ENCODE data around the gene NT5C1A. TPM values are rescaled to one million over a fixed set of nuclear protein-coding genes. Genes with fewer than 3 reads are reported as not detected.

NT5C1A gene
- total and polyA plus RNA-seq, 5 donors from 2014 or later, result 0.37 to 0.47 TPM; not detected in 3

- peaks cover 40% of the 10 kb centered on the region for H3K27me3 Mint-ChIP-seq
- H3K4me3 Mint-ChIP-seq, result no peak overlapping the region
These were observed 36.6 kb downstream of the NT5C1A start for GRCh38 chr1:39635205-39635870.

GRCh38 chr1:39633422-39633821 lies 38.5 kb downstream of the NT5C1A start:
- Histone ChIP-seq H3K27me3 (ENCODE audit: control insufficient read depth, insufficient read depth, low read length) (peaks cover 2% of the 10 kb centered on the region), H3K27ac (ENCODE audit: insufficient read depth, low read length, poor library complexity, severe bottlenecking) (no peak overlapping the region), H3K4me3 (ENCODE audit: low read depth, low read length) (no peak overlapping the region), H3K4me1 (ENCODE audit: control insufficient read depth, insufficient read depth, low read length, poor library complexity, severe bottlenecking) (no peaks in the 10 kb centered on the region), H3K36me3 (ENCODE audit: control insufficient read depth, insufficient read depth, low read length) (no peaks in the 10 kb centered on the region), H3K9me3 (ENCODE audit: control insufficient read depth in 2 of 2, low read length in 2 of 2) (no peaks in the 10 kb centered on the region)
- peak overlapping the region in 1 of 3 donors; percentile 53 for H3K27ac Mint-ChIP-seq
- peaks cover 39% of the 10 kb centered on the region for H3K27me3 Mint-ChIP-seq
- no peak for ATAC-seq (ENCODE audit: low read depth in 2 of 2)
- H3K36me3 Mint-ChIP-seq, result peaks cover 4% of the 10 kb centered on the region
- DNase-seq, result no peak
- H3K4me1 Mint-ChIP-seq, result peaks cover 0 to 16% (median 0%) of the 10 kb centered on the region in 4 donors
- H3K4me3 Mint-ChIP-seq, result no peak overlapping the region
- H3K9me3 Mint-ChIP-seq, result no peaks in the 10 kb centered on the region

More at GRCh38 chr1:39635205-39635870, 36.6 kb downstream of the NT5C1A start:
- no peaks in the 10 kb centered on the region for H3K36me3 ChIP-seq (ENCODE audit: control insufficient read depth, insufficient read depth, low read length)
- H3K9me3 ChIP-seq (ENCODE audit: control insufficient read depth in 2 of 2, low read length in 2 of 2), result no peaks in the 10 kb centered on the region
- H3K27ac ChIP-seq (ENCODE audit: insufficient read depth, low read length, poor library complexity, severe bottlenecking), result no peak overlapping the region
- peaks cover 8% of the 10 kb centered on the region for H3K4me1 ChIP-seq (ENCODE audit: control insufficient read depth, insufficient read depth, low read length, poor library complexity, severe bottlenecking)
- ATAC-seq (ENCODE audit: low read depth in 2 of 2) (no peak), DNase-seq (no peak)
- H3K4me3 ChIP-seq (ENCODE audit: low read depth, low read length), result no peak overlapping the region
- H3K36me3 Mint-ChIP-seq, result peaks cover 4% of the 10 kb centered on the region
- peaks cover 9% of the 10 kb centered on the region for H3K27me3 ChIP-seq (ENCODE audit: control insufficient read depth, insufficient read depth, low read length)
- H3K9me3 Mint-ChIP-seq, result no peaks in the 10 kb centered on the region
- no peak overlapping the region for H3K27ac Mint-ChIP-seq
- H3K4me1 Mint-ChIP-seq, result peaks cover 0 to 22% (median 0%) of the 10 kb centered on the region in 4 donors

DNA sequence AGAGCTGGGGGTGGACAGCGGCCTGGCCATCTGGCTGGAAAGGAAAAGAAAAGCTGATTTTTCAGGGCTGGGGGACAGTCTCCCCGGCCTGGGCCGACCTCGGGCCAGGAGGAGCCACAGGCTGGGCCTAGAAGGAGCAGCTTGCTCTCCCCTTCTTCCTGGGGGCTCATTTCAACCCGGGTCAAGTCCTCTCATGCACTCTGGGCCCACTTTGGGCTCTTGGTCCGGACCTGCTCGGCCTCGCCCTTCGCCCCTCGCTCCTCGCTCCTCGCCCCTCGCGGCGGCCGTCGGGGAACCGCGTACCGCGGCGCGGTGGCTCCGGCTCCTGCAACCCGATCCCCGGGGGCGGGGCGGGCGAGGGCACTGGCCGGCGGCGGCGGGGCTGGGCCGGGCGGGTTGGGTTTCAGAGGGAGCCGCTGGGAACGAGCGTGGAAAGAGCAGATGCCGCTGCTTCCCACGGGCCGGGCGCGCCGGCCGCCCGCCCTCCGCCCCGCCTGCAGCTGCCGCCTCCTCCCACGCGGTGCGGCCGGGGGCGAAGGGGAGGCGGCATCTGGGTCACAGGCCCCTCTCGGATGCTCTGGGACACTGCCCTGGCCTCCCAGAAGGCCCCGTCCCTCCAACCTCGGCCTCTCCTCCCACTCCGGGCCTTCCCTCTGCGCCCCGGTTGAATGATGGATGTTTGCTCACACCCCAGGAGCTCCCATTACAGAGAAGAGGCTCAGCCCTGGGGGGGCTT lies 39.1 kb downstream of the NT5C1A start:
- Mint-ChIP-seq H3K27me3 (peaks cover 33% of the 10 kb centered on the region), H3K4me3 (no peak overlapping the region), H3K9me3 (no peaks in the 10 kb centered on the region), H3K27ac (no peak overlapping the region), H3K4me1 (peaks cover 0 to 16% (median 0%) of the 10 kb centered on the region in 4 donors), H3K36me3 (peaks cover 4% of the 10 kb centered on the region)
- no peak for ATAC-seq (ENCODE audit: low read depth in 2 of 2)
- no peaks in the 10 kb centered on the region for H3K36me3 ChIP-seq (ENCODE audit: control insufficient read depth, insufficient read depth, low read length)
- DNase-seq, result no peak
- no peaks in the 10 kb centered on the region for H3K9me3 ChIP-seq (ENCODE audit: control insufficient read depth in 2 of 2, low read length in 2 of 2)
- no peak overlapping the region for H3K27ac ChIP-seq (ENCODE audit: insufficient read depth, low read length, poor library complexity, severe bottlenecking)
- H3K27me3 ChIP-seq (ENCODE audit: control insufficient read depth, insufficient read depth, low read length), result peaks cover 2% of the 10 kb centered on the region
- H3K4me3 ChIP-seq (ENCODE audit: low read depth, low read length), result no peak overlapping the region
- H3K4me1 ChIP-seq (ENCODE audit: control insufficient read depth, insufficient read depth, low read length, poor library complexity, severe bottlenecking), result no peaks in the 10 kb centered on the region

DNA sequence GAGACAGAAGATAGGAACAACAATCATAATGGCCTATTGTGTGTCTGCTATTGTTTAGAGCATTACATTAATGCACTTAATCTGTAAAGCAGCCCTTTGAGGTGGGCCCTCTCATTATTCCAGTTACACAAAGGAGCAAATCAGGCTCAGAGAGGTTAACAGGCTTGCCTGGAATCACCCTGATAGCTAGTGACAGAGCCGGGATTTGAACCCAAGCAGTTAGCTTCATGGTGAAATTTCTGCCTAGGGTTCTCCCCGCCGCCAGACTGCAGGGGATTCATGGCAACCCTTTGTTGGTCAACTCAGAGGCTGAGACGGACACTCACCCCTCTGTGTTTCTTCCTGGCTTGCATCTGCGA lies 39.6 kb downstream of the NT5C1A start:
- H3K36me3 ChIP-seq (ENCODE audit: control insufficient read depth, insufficient read depth, low read length), result no peaks in the 10 kb centered on the region
- DNase-seq, result no peak

DNA sequence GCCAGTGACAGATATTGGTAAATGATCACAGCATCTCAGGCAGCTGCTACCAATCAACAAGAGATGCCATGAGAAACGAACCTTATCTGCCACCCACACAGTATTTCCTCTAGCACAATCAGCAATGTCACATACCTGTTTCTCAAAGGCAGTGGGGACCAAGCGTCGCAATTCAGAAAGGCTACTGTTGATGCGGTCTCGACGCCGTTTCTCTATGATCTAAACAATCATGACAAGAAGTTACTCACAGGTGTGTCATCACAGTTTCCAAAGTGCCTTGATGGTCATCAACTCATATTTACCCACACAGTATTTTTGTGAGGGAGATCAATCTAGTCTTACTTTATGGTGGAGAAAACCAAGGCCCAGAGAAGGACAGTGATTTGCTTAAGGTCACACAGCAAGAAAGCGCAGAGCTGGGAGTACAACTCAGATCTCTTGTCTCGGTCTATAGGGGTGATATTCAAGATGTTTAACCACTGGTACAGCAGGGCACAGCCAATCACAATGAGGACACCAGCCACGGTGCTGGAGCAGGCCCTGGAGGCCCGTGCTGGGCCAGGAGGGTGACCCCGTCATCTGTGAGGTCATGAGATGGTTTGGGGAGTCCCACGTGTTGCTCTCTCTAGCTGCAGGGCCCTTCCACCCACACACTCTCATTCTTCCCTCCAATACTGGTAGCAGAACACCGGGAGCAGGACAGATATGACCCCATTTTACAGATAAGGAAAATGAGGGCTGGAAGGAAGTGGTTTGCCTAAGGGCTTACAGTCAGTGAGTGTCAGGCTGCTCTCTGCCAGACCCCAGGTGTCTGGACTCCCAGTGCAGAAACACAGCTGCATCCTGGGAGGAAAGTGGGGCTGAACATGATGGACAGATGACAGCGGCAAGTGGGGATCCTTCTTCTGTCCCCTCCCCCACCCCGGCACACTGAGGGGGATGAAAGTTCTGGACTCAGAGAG lies 40.3 kb downstream of the NT5C1A start:
- H3K9me3 Mint-ChIP-seq, result no peaks in the 10 kb centered on the region
- DNase-seq, result peak in 1 of 3 donors; percentile 10
- H3K27me3 Mint-ChIP-seq, result peaks cover 26% of the 10 kb centered on the region
- no peak overlapping the region for H3K27ac ChIP-seq (ENCODE audit: insufficient read depth, low read length, poor library complexity, severe bottlenecking)
- no peaks in the 10 kb centered on the region for H3K27me3 ChIP-seq (ENCODE audit: control insufficient read depth, insufficient read depth, low read length)
- H3K36me3 Mint-ChIP-seq, result peaks cover 4% of the 10 kb centered on the region
- ATAC-seq (ENCODE audit: low read depth in 2 of 2), result no peak
- no peaks in the 10 kb centered on the region for H3K4me1 ChIP-seq (ENCODE audit: control insufficient read depth, insufficient read depth, low read length, poor library complexity, severe bottlenecking)
- no peaks in the 10 kb centered on the region for H3K9me3 ChIP-seq (ENCODE audit: control insufficient read depth in 2 of 2, low read length in 2 of 2)
- H3K36me3 ChIP-seq (ENCODE audit: control insufficient read depth, insufficient read depth, low read length), result no peaks in the 10 kb centered on the region
- no peak overlapping the region for H3K4me3 ChIP-seq (ENCODE audit: low read depth, low read length)
- H3K4me1 Mint-ChIP-seq, result peaks cover 0 to 16% (median 0%) of the 10 kb centered on the region in 4 donors
- H3K27ac Mint-ChIP-seq, result no peak overlapping the region
- H3K4me3 Mint-ChIP-seq, result no peak overlapping the region

More for the DNA sequence above, 39.6 kb downstream of the NT5C1A start:
- Mint-ChIP-seq H3K4me3 (no peak overlapping the region), H3K9me3 (no peaks in the 10 kb centered on the region), H3K4me1 (peaks cover 0 to 16% (median 0%) of the 10 kb centered on the region in 4 donors), H3K27me3 (peaks cover 28% of the 10 kb centered on the region), H3K27ac (no peak overlapping the region), H3K36me3 (peaks cover 4% of the 10 kb centered on the region)
- ATAC-seq (ENCODE audit: low read depth in 2 of 2), result no peak
- no peaks in the 10 kb centered on the region for H3K9me3 ChIP-seq (ENCODE audit: control insufficient read depth in 2 of 2, low read length in 2 of 2)
- H3K4me1 ChIP-seq (ENCODE audit: control insufficient read depth, insufficient read depth, low read length, poor library complexity, severe bottlenecking), result no peaks in the 10 kb centered on the region
- H3K27ac ChIP-seq (ENCODE audit: insufficient read depth, low read length, poor library complexity, severe bottlenecking), result no peak overlapping the region
- no peak overlapping the region for H3K4me3 ChIP-seq (ENCODE audit: low read depth, low read length)
- H3K27me3 ChIP-seq (ENCODE audit: control insufficient read depth, insufficient read depth, low read length), result peaks cover 2% of the 10 kb centered on the region

GRCh38 chr1:39628807-39629350 lies 43.0 kb downstream of the NT5C1A start:
- Mint-ChIP-seq H3K27me3 (peaks cover 8% of the 10 kb centered on the region), H3K9me3 (no peaks in the 10 kb centered on the region), H3K4me1 (peaks cover 0 to 16% (median 0%) of the 10 kb centered on the region in 4 donors), H3K36me3 (no peaks in the 10 kb centered on the region), H3K4me3 (no peak overlapping the region), H3K27ac (no peak overlapping the region)
- DNase-seq, result no peak
- no peaks in the 10 kb centered on the region for H3K27me3 ChIP-seq (ENCODE audit: control insufficient read depth, insufficient read depth, low read length)
- ATAC-seq (ENCODE audit: low read depth in 2 of 2), result no peak
- H3K27ac ChIP-seq (ENCODE audit: insufficient read depth, low read length, poor library complexity, severe bottlenecking), result no peak overlapping the region
- H3K4me3 ChIP-seq (ENCODE audit: low read depth, low read length), result no peak overlapping the region
- no peaks in the 10 kb centered on the region for H3K9me3 ChIP-seq (ENCODE audit: control insufficient read depth in 2 of 2, low read length in 2 of 2)
- no peaks in the 10 kb centered on the region for H3K4me1 ChIP-seq (ENCODE audit: control insufficient read depth, insufficient read depth, low read length, poor library complexity, severe bottlenecking)
- H3K36me3 ChIP-seq (ENCODE audit: control insufficient read depth, insufficient read depth, low read length), result no peaks in the 10 kb centered on the region

DNA sequence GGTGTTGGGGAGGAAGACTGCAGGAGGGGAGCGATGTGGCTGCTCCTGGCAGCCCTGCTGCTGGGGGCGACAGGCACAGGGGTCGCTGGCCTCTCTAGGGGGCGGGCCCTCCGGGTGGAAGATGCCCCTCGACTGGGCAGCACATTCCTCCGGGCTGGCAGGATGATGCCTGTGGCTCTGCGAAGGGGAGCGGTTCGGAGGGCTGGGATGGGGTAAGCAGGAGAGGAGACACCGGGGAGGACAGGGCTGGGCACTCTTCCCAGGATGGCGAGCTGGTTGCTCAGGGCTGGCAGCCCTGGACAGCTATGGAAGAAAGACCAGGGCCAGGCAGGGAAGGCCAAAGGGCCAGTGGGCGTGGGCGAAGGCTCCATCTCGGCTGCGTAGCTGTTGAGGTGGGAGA lies 45.3 kb downstream of the NT5C1A start:
- Histone ChIP-seq H3K4me1 (ENCODE audit: control insufficient read depth, insufficient read depth, low read length, poor library complexity, severe bottlenecking) (no peaks in the 10 kb centered on the region), H3K27me3 (ENCODE audit: control insufficient read depth, insufficient read depth, low read length) (no peaks in the 10 kb centered on the region), H3K9me3 (ENCODE audit: control insufficient read depth in 2 of 2, low read length in 2 of 2) (no peaks in the 10 kb centered on the region), H3K36me3 (ENCODE audit: control insufficient read depth, insufficient read depth, low read length) (no peaks in the 10 kb centered on the region), H3K4me3 (ENCODE audit: low read depth, low read length) (no peak overlapping the region), H3K27ac (ENCODE audit: insufficient read depth, low read length, poor library complexity, severe bottlenecking) (no peak overlapping the region)
- no peaks in the 10 kb centered on the region for H3K36me3 Mint-ChIP-seq
- no peak overlapping the region for H3K4me3 Mint-ChIP-seq
- H3K4me1 Mint-ChIP-seq, result peaks cover 0 to 7% (median 0%) of the 10 kb centered on the region in 4 donors
- ATAC-seq (ENCODE audit: low read depth in 2 of 2), result no peak
- H3K27ac Mint-ChIP-seq, result no peak overlapping the region
- no peak for DNase-seq
- H3K27me3 Mint-ChIP-seq, result peaks cover 5% of the 10 kb centered on the region
- no peaks in the 10 kb centered on the region for H3K9me3 Mint-ChIP-seq
